Astrocyte (in vitro differentiated cells and primary cell): ENCODE results near the gene TGM6.
A peak's percentile ranks its signal among the peaks of the same experiment; 100 is the strongest.

Source experiments
- EZH2 ChIP-seq: IDR thresholded peaks from 2 replicates; pipeline ENCODE4 v1.6.1; 2012; ENCODE audit warnings: mild to moderate bottlenecking, low read length, inconsistent platforms; ENCODE audit not compliant: insufficient read depth
- TF ChIP-seq, protein P1 (sequence below): IDR thresholded peaks from 2 replicates; pipeline ENCODE4 v1.5.1; 2011; ENCODE audit warnings: low read depth, mild to moderate bottlenecking, inconsistent platforms, low read length, moderate library complexity; ENCODE audit not compliant: insufficient read depth

DNA sequence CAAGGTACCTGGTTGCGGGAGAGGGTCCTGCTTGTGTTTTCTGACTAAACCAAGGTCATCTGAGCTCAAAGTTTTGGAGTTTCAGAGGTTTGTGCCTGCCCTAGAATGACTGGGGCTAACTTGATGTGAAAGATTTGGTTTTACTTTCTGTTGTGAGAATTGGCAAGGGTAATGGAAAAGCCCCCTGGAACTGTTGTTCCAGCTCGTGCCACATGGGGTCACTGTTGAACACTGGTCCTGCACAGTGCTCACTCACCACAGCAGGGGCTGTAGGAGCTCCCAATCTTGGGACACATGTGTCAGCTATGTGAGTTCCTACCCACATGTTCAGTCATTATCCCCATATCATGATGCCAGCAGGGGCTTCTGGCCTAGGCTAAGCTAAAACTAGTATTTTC, 6.5 kb downstream of the TGM6 start:
- TF ChIP-seq, protein P1, sequence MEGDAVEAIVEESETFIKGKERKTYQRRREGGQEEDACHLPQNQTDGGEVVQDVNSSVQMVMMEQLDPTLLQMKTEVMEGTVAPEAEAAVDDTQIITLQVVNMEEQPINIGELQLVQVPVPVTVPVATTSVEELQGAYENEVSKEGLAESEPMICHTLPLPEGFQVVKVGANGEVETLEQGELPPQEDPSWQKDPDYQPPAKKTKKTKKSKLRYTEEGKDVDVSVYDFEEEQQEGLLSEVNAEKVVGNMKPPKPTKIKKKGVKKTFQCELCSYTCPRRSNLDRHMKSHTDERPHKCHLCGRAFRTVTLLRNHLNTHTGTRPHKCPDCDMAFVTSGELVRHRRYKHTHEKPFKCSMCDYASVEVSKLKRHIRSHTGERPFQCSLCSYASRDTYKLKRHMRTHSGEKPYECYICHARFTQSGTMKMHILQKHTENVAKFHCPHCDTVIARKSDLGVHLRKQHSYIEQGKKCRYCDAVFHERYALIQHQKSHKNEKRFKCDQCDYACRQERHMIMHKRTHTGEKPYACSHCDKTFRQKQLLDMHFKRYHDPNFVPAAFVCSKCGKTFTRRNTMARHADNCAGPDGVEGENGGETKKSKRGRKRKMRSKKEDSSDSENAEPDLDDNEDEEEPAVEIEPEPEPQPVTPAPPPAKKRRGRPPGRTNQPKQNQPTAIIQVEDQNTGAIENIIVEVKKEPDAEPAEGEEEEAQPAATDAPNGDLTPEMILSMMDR = peak; percentile 55
- TF ChIP-seq EZH2 = no peak
